ENCODE data around the gene COASY. TPM values are rescaled to one million over a fixed set of nuclear protein-coding genes. Genes with fewer than 3 reads are reported as not detected.
"Not testable (repeated sequence)": the region's sequence is repeated elsewhere in the genome, so short reads cannot be mapped to it uniquely, and the experiment has no call there.

Gene COASY
- total and polyA plus RNA-seq, 2 donors from 2014 or later = 71.9 to 145 TPM

- intact Hi-C loops (cut with DNase I) = no loop called here
- TF ChIP-seq CTCF (IDR thresholded peaks at IDR 0.05; ENCODE audit: borderline replicate concordance, extremely low read depth, insufficient read depth) = no peak
- Histone ChIP-seq H3K4me3 (ENCODE audit: low read length in 3 of 3) (no peak overlapping the region), H3K27me3 (ENCODE audit: control insufficient read depth, insufficient read depth, low read length) (no peaks in the 10 kb centered on the region), H3K9me3 (ENCODE audit: control insufficient read depth in 2 of 3, insufficient read depth in 1 of 3, low read length in 3 of 3) (no peaks in the 10 kb centered on the region), H3K9ac (ENCODE audit: low read length in 3 of 3) (no peak overlapping the region), H3K36me3 (ENCODE audit: control insufficient read depth in 2 of 3, insufficient read depth in 3 of 3, low read length in 3 of 3) (peaks cover 0 to 1% (median 0%) of the 10 kb centered on the region in 3 donors), H3K4me1 (ENCODE audit: control insufficient read depth in 2 of 3, insufficient read depth in 2 of 3, low read depth in 1 of 3, low read length in 3 of 3) (peaks cover 0 to 3% (median 0%) of the 10 kb centered on the region in 3 donors), H3K27ac (ENCODE audit: low read depth in 2 of 2, low read length in 2 of 2) (no peak overlapping the region)
- DNase-seq (no peak), FAIRE-seq (no peak)
Observed at GRCh38 chr17:42547698-42548069, 14.3 kb upstream of the COASY start.

GRCh38 chr17:42548070-42548837 is 13.7 kb upstream of the COASY start:
- peak overlapping the region in 2 of 3 donors; percentile 16 to 29 for H3K4me3 ChIP-seq (ENCODE audit: low read length in 3 of 3)

GRCh38 chr17:42548993-42549755 is 12.8 kb upstream of the COASY start:
- no peaks in the 10 kb centered on the region for H3K36me3 ChIP-seq (ENCODE audit: control insufficient read depth in 2 of 3, insufficient read depth in 3 of 3, low read length in 3 of 3)
- TF ChIP-seq CTCF (IDR thresholded peaks at IDR 0.05; ENCODE audit: borderline replicate concordance, extremely low read depth, insufficient read depth) = no peak
- no peaks in the 10 kb centered on the region for H3K27me3 ChIP-seq (ENCODE audit: control insufficient read depth, insufficient read depth, low read length)
- FAIRE-seq = no peak
- DNase-seq = no peak
- peaks cover 0 to 11% (median 0%) of the 10 kb centered on the region in 3 donors for H3K4me1 ChIP-seq (ENCODE audit: control insufficient read depth in 2 of 3, insufficient read depth in 2 of 3, low read depth in 1 of 3, low read length in 3 of 3)
- intact Hi-C loops (cut with DNase I) = no loop called here
- H3K4me3 ChIP-seq (ENCODE audit: low read length in 3 of 3) = peak overlapping the region in 1 of 3 donors; percentile 29
- no peaks in the 10 kb centered on the region for H3K9me3 ChIP-seq (ENCODE audit: control insufficient read depth in 2 of 3, insufficient read depth in 1 of 3, low read length in 3 of 3)
- no peak overlapping the region for H3K27ac ChIP-seq (ENCODE audit: low read depth in 2 of 2, low read length in 2 of 2)
- H3K9ac ChIP-seq (ENCODE audit: low read length in 3 of 3) = no peak overlapping the region

More at GRCh38 chr17:42548070-42548837, 13.7 kb upstream of the COASY start:
- peaks cover 0 to 3% (median 0%) of the 10 kb centered on the region in 3 donors for H3K4me1 ChIP-seq (ENCODE audit: control insufficient read depth in 2 of 3, insufficient read depth in 2 of 3, low read depth in 1 of 3, low read length in 3 of 3)
- no peak overlapping the region for H3K27ac ChIP-seq (ENCODE audit: low read depth in 2 of 2, low read length in 2 of 2)
- intact Hi-C loops (cut with DNase I) = no loop called here
- H3K27me3 ChIP-seq (ENCODE audit: control insufficient read depth, insufficient read depth, low read length) = no peaks in the 10 kb centered on the region
- FAIRE-seq = no peak
- TF ChIP-seq CTCF (IDR thresholded peaks at IDR 0.05; ENCODE audit: borderline replicate concordance, extremely low read depth, insufficient read depth) = peak; percentile 64
- peak; percentile 87 to 92 (median 91) for DNase-seq
- no peaks in the 10 kb centered on the region for H3K9me3 ChIP-seq (ENCODE audit: control insufficient read depth in 2 of 3, insufficient read depth in 1 of 3, low read length in 3 of 3)
- H3K9ac ChIP-seq (ENCODE audit: low read length in 3 of 3) = peak overlapping the region in 1 of 3 donors; percentile 26
- H3K36me3 ChIP-seq (ENCODE audit: control insufficient read depth in 2 of 3, insufficient read depth in 3 of 3, low read length in 3 of 3) = no peaks in the 10 kb centered on the region

GRCh38 chr17:42552736-42553135 is 9.2 kb upstream of the COASY start, which contains the start of gene HSD17B1:
TSS of gene HSD17B1 (plus strand) at chr17:42552923. CDS start at chr17:42552934, 11 bp downstream.
- H3K36me3 ChIP-seq (ENCODE audit: control insufficient read depth in 2 of 3, insufficient read depth in 3 of 3, low read length in 3 of 3); DNase-seq; intact Hi-C loops (cut with DNase I); H3K9me3 ChIP-seq (ENCODE audit: control insufficient read depth in 2 of 3, insufficient read depth in 1 of 3, low read length in 3 of 3); H3K27ac ChIP-seq (ENCODE audit: low read depth in 2 of 2, low read length in 2 of 2); H3K27me3 ChIP-seq (ENCODE audit: control insufficient read depth, insufficient read depth, low read length); FAIRE-seq: not testable (repeated sequence)
- Histone ChIP-seq H3K9ac (ENCODE audit: low read length in 3 of 3) (peak within 1 kb of the TSS in 1 of 3 donors; percentile 70), H3K4me3 (ENCODE audit: low read length in 3 of 3) (peak within 1 kb of the TSS in 2 of 3 donors; percentile 81 to 91), H3K4me1 (ENCODE audit: control insufficient read depth in 2 of 3, insufficient read depth in 2 of 3, low read depth in 1 of 3, low read length in 3 of 3) (peaks cover 0 to 15% (median 0%) of the 10 kb centered on the region in 3 donors)
